Measurements from ENCODE around the gene ZDHHC14.
A peak's percentile ranks its signal among the peaks of the same experiment; 100 is the strongest.
"Not testable (repeated sequence)": the region's sequence is repeated elsewhere in the genome, so short reads cannot be mapped to it uniquely, and the experiment has no call there.

The ZDHHC14 gene

GRCh38 chr6:157406661-157407060 lies 25.7 kb downstream of the ZDHHC14 start:
- DNase-seq (ENCODE audit: low spot score) = no peak

GRCh38 chr6:157407646-157408045 lies 26.7 kb downstream of the ZDHHC14 start:
- DNase-seq (ENCODE audit: low spot score) = no peak

- not testable (repeated sequence) for DNase-seq (ENCODE audit: low spot score)
Measured at GRCh38 chr6:157408427-157408826, 27.4 kb downstream of the ZDHHC14 start.

- DNase-seq (ENCODE audit: low spot score) = no peak
Measured at GRCh38 chr6:157410045-157410444, 29.1 kb downstream of the ZDHHC14 start.

GRCh38 chr6:157411368-157411767 lies 30.4 kb downstream of the ZDHHC14 start:
- DNase-seq (ENCODE audit: low spot score) = no peak

- DNase-seq (ENCODE audit: low spot score) = no peak
Measured at GRCh38 chr6:157412791-157413190, 31.8 kb downstream of the ZDHHC14 start.

- DNase-seq (ENCODE audit: low spot score) = no peak
Measured at GRCh38 chr6:157420497-157420896, 39.5 kb downstream of the ZDHHC14 start.

- DNase-seq (ENCODE audit: low spot score) = no peak
Measured at GRCh38 chr6:157424491-157425020, 43.6 kb downstream of the ZDHHC14 start.

- DNase-seq (ENCODE audit: low spot score) = no peak
Measured at GRCh38 chr6:157427969-157428368, 47.0 kb downstream of the ZDHHC14 start.

- DNase-seq (ENCODE audit: low spot score) = peak; percentile 85
Measured at GRCh38 chr6:157428427-157429202, 47.6 kb downstream of the ZDHHC14 start.

GRCh38 chr6:157429248-157429647 lies 48.3 kb downstream of the ZDHHC14 start:
- DNase-seq (ENCODE audit: low spot score) = no peak

- DNase-seq (ENCODE audit: low spot score) = no peak
Measured at GRCh38 chr6:157430834-157431233, 49.8 kb downstream of the ZDHHC14 start.

- DNase-seq (ENCODE audit: low spot score) = no peak
Measured at GRCh38 chr6:157432231-157432891, 51.4 kb downstream of the ZDHHC14 start.

- DNase-seq (ENCODE audit: low spot score) = no peak
Measured at GRCh38 chr6:157432892-157433265, 51.9 kb downstream of the ZDHHC14 start.

- DNase-seq (ENCODE audit: low spot score) = no peak
Measured at GRCh38 chr6:157433678-157434081, 52.7 kb downstream of the ZDHHC14 start.

GRCh38 chr6:157434349-157435033 lies 53.5 kb downstream of the ZDHHC14 start:
- no peak for DNase-seq (ENCODE audit: low spot score)

GRCh38 chr6:157436219-157436943 lies 55.4 kb downstream of the ZDHHC14 start:
- DNase-seq (ENCODE audit: low spot score) = no peak

- no peak for DNase-seq (ENCODE audit: low spot score)
Measured at GRCh38 chr6:157436944-157437336, 56.0 kb downstream of the ZDHHC14 start.

GRCh38 chr6:157438611-157439111 lies 57.7 kb downstream of the ZDHHC14 start:
- no peak for DNase-seq (ENCODE audit: low spot score)

GRCh38 chr6:157440171-157440570 lies 59.2 kb downstream of the ZDHHC14 start:
- DNase-seq (ENCODE audit: low spot score) = no peak

- DNase-seq (ENCODE audit: low spot score) = no peak
Measured at GRCh38 chr6:157442291-157442690, 61.3 kb downstream of the ZDHHC14 start.

Measured in SW480 (cell line).